Loucy (cell line): ENCODE results near the gene RNF157.
A peak's percentile ranks its signal among the peaks of the same experiment; 100 is the strongest.

Experiments used
- H2AFZ ChIP-seq: fragments of 200-600 bp; sonication (generic); 2 replicates; pipeline ENCODE4 v1.6.0; 2016; ENCODE audit warnings: antibody characterized with exemption, mild to moderate bottlenecking, low read length, moderate library complexity
- H3F3A ChIP-seq: fragments of 200-600 bp; 2 replicates; pipeline ENCODE4 v1.6.0; 2016; ENCODE audit warnings: antibody characterized with exemption, low read depth, mild to moderate bottlenecking
- H3K27me3 ChIP-seq: fragments of 200-600 bp; sonication (generic); 2 replicates; pipeline ENCODE4 v1.6.1; 2014; ENCODE audit warnings: low read length, mild to moderate bottlenecking; ENCODE audit not compliant: insufficient read depth, poor library complexity, severe bottlenecking
- H3K36me3 ChIP-seq: fragments of 200-600 bp; sonication (generic); 2 replicates; pipeline ENCODE4 v1.6.1; 2016; ENCODE audit warnings: low read length; ENCODE audit not compliant: insufficient read depth
- H3K4me1 ChIP-seq: fragments of 200-600 bp; sonication (generic); 2 replicates; pipeline ENCODE4 v1.5.1; 2014; ENCODE audit warnings: low read length, mild to moderate bottlenecking; ENCODE audit not compliant: insufficient read depth, poor library complexity, severe bottlenecking
- H3K4me2 ChIP-seq: fragments of 200-600 bp; sonication (generic); 2 replicates; pipeline ENCODE4 v1.6.0; 2014; ENCODE audit warnings: antibody characterized with exemption, low read length, low read depth, mild to moderate bottlenecking; ENCODE audit not compliant: poor library complexity, severe bottlenecking
- H3K4me3 ChIP-seq: fragments of 200-600 bp; sonication (generic); 2 replicates; pipeline ENCODE4 v1.5.1; 2014; ENCODE audit warnings: low read length, mild to moderate bottlenecking, mixed read lengths; ENCODE audit not compliant: poor library complexity, severe bottlenecking
- H3K79me2 ChIP-seq: fragments of 200-600 bp; sonication (generic); 2 replicates; pipeline ENCODE4 v1.6.1; 2014; ENCODE audit warnings: low read length; ENCODE audit not compliant: insufficient read depth
- H3K9ac ChIP-seq: fragments of 200-600 bp; sonication (generic); 2 replicates; pipeline ENCODE4 v1.6.0; 2014; ENCODE audit warnings: mild to moderate bottlenecking, low read depth, low read length, moderate library complexity; ENCODE audit not compliant: poor library complexity, severe bottlenecking
- H3K9me2 ChIP-seq: fragments of 200-600 bp; sonication (generic); replicated peaks from 2 replicates; pipeline ENCODE4 v1.6.1; 2016; ENCODE audit warnings: low read depth, low read length, mixed read lengths
- H3K9me3 ChIP-seq: fragments of 200-600 bp; sonication (generic); 2 replicates; pipeline ENCODE4 v1.6.1; 2014; ENCODE audit warnings: mild to moderate bottlenecking, antibody characterized with exemption, low read length, low read depth; ENCODE audit not compliant: insufficient read depth
- H4K20me1 ChIP-seq: fragments of 200-600 bp; sonication (generic); 2 replicates; pipeline ENCODE4 v1.6.0; 2014; ENCODE audit warnings: antibody characterized with exemption, low read length, mild to moderate bottlenecking; ENCODE audit not compliant: insufficient read depth, poor library complexity, severe bottlenecking
- CTCF ChIP-seq: fragments of 200-600 bp; sonication (generic); conservative IDR thresholded peaks from 2 replicates; pipeline ENCODE4 v1.5.1; 2014; ENCODE audit warnings: mild to moderate bottlenecking, antibody characterized with exemption, low read length
- EZH2phosphoT487 ChIP-seq: fragments of 200-600 bp; IDR thresholded peaks from 2 replicates; pipeline ENCODE4 v1.6.1; 2018; ENCODE audit warnings: antibody characterized with exemption, mild to moderate bottlenecking, moderate library complexity, borderline replicate concordance

RNF157 gene

GRCh38 chr17:76195281-76196096 lies 44.8 kb downstream of the RNF157 start:
- no peak overlapping the region for H3K4me2 ChIP-seq
- H4K20me1 ChIP-seq: no peaks in the 10 kb centered on the region
- H3K36me3 ChIP-seq: no peaks in the 10 kb centered on the region
- TF ChIP-seq EZH2phosphoT487 (no peak), CTCF (no peak)
- H2AFZ ChIP-seq: no peak overlapping the region
- no peaks in the 10 kb centered on the region for H3K27me3 ChIP-seq
- peaks cover 12% of the 10 kb centered on the region for H3K4me1 ChIP-seq
- no peaks in the 10 kb centered on the region for H3K9me3 ChIP-seq
- no peak overlapping the region for H3K4me3 ChIP-seq
- no peak overlapping the region for H3K9ac ChIP-seq
- H3K79me2 ChIP-seq: no peaks in the 10 kb centered on the region
- no peaks in the 10 kb centered on the region for H3K9me2 ChIP-seq
- H3F3A ChIP-seq: no peaks in the 10 kb centered on the region

GRCh38 chr17:76193591-76193990 lies 46.7 kb downstream of the RNF157 start:
- H3K9ac ChIP-seq: no peak overlapping the region
- H2AFZ ChIP-seq: no peak overlapping the region
- no peaks in the 10 kb centered on the region for H3K27me3 ChIP-seq
- H3K36me3 ChIP-seq: no peaks in the 10 kb centered on the region
- no peaks in the 10 kb centered on the region for H3F3A ChIP-seq
- H3K4me2 ChIP-seq: no peak overlapping the region
- H3K9me2 ChIP-seq: no peaks in the 10 kb centered on the region
- H3K9me3 ChIP-seq: no peaks in the 10 kb centered on the region
- H4K20me1 ChIP-seq: no peaks in the 10 kb centered on the region
- TF ChIP-seq EZH2phosphoT487 (no peak), CTCF (no peak)
- H3K4me3 ChIP-seq: no peak overlapping the region
- no peaks in the 10 kb centered on the region for H3K79me2 ChIP-seq
- H3K4me1 ChIP-seq: peaks cover 12% of the 10 kb centered on the region

- TF ChIP-seq EZH2phosphoT487: no peak
- no peak for TF ChIP-seq CTCF
- Histone ChIP-seq H3F3A (no peaks in the 10 kb centered on the region), H3K9ac (peak overlapping the region; percentile 21), H4K20me1 (no peaks in the 10 kb centered on the region), H3K79me2 (no peaks in the 10 kb centered on the region), H3K4me2 (peak overlapping the region; percentile 61), H2AFZ (peak overlapping the region; percentile 63; the same call in 1 of the 2 replicates), H3K27me3 (no peaks in the 10 kb centered on the region), H3K4me3 (peak overlapping the region; percentile 46), H3K9me3 (no peaks in the 10 kb centered on the region), H3K4me1 (peaks cover 12% of the 10 kb centered on the region), H3K36me3 (no peaks in the 10 kb centered on the region), H3K9me2 (no peaks in the 10 kb centered on the region)
Measured at GRCh38 chr17:76191896-76192295, 48.4 kb downstream of the RNF157 start.
